SJCRH30 (cell line): ENCODE data around the gene AK2. TPM values are rescaled to one million over a fixed set of nuclear protein-coding genes. Genes with fewer than 3 reads are reported as not detected.

ENCODE experiments used
- DNase-seq, 2 experiments: peaks; one replicate each; pipeline ENCODE4 v3.0.0-alpha.2; 2015 to 2020
- H3K27ac ChIP-seq: fragments of 250-450 bp; sonication (Bioruptor Pico); 2 replicates; pipeline ENCODE4 v1.5.1; 2020; ENCODE audit warnings: mild to moderate bottlenecking, moderate library complexity
- H3K27me3 ChIP-seq: fragments of 250-450 bp; sonication (Bioruptor Pico); 2 replicates; pipeline ENCODE4 v1.5.1; 2020; ENCODE audit warnings: mild to moderate bottlenecking, moderate library complexity
- H3K36me3 ChIP-seq: fragments of 250-450 bp; sonication (Bioruptor Pico); 2 replicates; pipeline ENCODE4 v1.5.1; 2020; ENCODE audit warnings: mild to moderate bottlenecking, moderate library complexity
- H3K4me1 ChIP-seq: fragments of 250-450 bp; sonication (Bioruptor Pico); 2 replicates; pipeline ENCODE4 v1.5.1; 2020; ENCODE audit warnings: mild to moderate bottlenecking, moderate library complexity
- H3K4me3 ChIP-seq: fragments of 250-450 bp; sonication (Bioruptor Pico); 2 replicates; pipeline ENCODE4 v1.5.1; 2020; ENCODE audit warnings: mild to moderate bottlenecking, moderate library complexity
- H3K9me3 ChIP-seq: fragments of 250-450 bp; sonication (Bioruptor Pico); replicated peaks from 2 replicates; pipeline ENCODE4 v1.5.1; 2020; ENCODE audit warnings: mild to moderate bottlenecking, moderate library complexity
- total RNA-seq: library from RNA; depleted of rRNA; stranded (reverse); fragments of >200 nt; shearing (Covaris generic); gene quantifications from 2 replicates; pipeline ENCODE4 v1.2.3, GENCODE V29; 2014

AK2 gene
- total RNA-seq, 1 experiment from 2014 or later = 279 TPM

GRCh38 chr1:33021567-33022431 lies 14.9 kb downstream of the AK2 start:
- H3K4me3 ChIP-seq = no peak overlapping the region
- peaks cover 4% of the 10 kb centered on the region; the same call in 1 of the 2 replicates for H3K4me1 ChIP-seq
- 0 out of 2 replicates have a peak, but pooled peaks cover 3% of the 10 kb centered on the region for H3K9me3 ChIP-seq
- no peak for DNase-seq
- H3K27me3 ChIP-seq = no peaks in the 10 kb centered on the region
- peaks cover 67% of the 10 kb centered on the region for H3K36me3 ChIP-seq
- H3K27ac ChIP-seq = no peak overlapping the region

- no peak for DNase-seq
- no peak overlapping the region for H3K27ac ChIP-seq
Measured at GRCh38 chr1:33018112-33018511, 18.6 kb downstream of the AK2 start.

DNA sequence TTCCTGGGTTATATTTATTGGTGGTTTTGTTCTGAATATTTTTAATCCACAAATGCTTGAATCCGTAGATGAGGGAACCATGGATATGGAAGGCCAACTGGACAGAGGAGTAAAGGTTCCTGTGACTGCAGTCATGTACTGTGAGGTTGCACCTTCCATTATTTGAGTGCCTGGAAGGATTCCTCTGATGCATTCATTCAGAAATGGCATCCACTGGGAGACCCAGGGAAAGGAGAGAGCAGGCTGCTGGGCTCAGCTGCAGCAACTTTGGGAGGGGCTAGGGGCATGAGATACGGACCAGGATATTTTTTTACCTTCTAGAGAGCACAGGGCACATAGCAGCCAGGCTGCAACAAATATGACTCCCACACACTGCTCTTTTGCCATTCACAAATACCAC lies 19.5 kb downstream of the AK2 start:
- DNase-seq = no peak
- H3K27ac ChIP-seq = no peak overlapping the region

More at GRCh38 chr1:33018112-33018511, 18.6 kb downstream of the AK2 start:
- H3K4me1 ChIP-seq = no peaks in the 10 kb centered on the region
- H3K9me3 ChIP-seq = no peaks in the 10 kb centered on the region
- H3K36me3 ChIP-seq = peaks cover 66% of the 10 kb centered on the region
- H3K27me3 ChIP-seq = no peaks in the 10 kb centered on the region
- H3K4me3 ChIP-seq = no peak overlapping the region

GRCh38 chr1:33015216-33015615 lies 21.5 kb downstream of the AK2 start:
- Histone ChIP-seq H3K36me3 (peaks cover 70% of the 10 kb centered on the region), H3K4me3 (no peak overlapping the region), H3K27me3 (no peaks in the 10 kb centered on the region), H3K4me1 (no peaks in the 10 kb centered on the region), H3K27ac (no peak overlapping the region), H3K9me3 (no peaks in the 10 kb centered on the region)
- DNase-seq = no peak

More for the DNA sequence above, 19.5 kb downstream of the AK2 start:
- Histone ChIP-seq H3K27me3 (no peaks in the 10 kb centered on the region), H3K4me3 (no peak overlapping the region), H3K36me3 (peaks cover 67% of the 10 kb centered on the region), H3K4me1 (no peaks in the 10 kb centered on the region), H3K9me3 (no peaks in the 10 kb centered on the region)

GRCh38 chr1:33014464-33015163 lies 22.1 kb downstream of the AK2 start:
- Histone ChIP-seq H3K27ac (no peak overlapping the region), H3K4me1 (no peaks in the 10 kb centered on the region), H3K9me3 (no peaks in the 10 kb centered on the region), H3K4me3 (no peak overlapping the region), H3K36me3 (peaks cover 67% of the 10 kb centered on the region), H3K27me3 (no peaks in the 10 kb centered on the region)
- no peak for DNase-seq

DNA sequence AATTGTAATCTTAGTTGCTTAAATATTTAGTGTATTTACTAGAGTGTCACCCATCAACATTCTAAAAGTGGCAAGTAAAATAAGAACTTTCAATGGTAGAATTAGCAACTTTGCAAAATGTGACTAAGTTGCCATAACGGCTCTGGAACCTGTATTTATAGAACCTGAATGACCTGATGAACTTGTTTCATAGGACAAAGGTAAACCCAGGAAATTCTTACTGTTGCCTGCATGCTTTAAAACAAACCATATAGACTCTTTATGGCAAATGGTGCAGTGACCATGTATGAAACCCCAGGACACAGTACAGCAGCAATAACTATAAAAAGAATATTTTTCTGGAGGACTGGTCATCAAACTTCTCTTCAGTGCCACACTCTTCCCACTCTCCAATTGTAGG lies 22.9 kb downstream of the AK2 start:
- DNase-seq = no peak

DNA sequence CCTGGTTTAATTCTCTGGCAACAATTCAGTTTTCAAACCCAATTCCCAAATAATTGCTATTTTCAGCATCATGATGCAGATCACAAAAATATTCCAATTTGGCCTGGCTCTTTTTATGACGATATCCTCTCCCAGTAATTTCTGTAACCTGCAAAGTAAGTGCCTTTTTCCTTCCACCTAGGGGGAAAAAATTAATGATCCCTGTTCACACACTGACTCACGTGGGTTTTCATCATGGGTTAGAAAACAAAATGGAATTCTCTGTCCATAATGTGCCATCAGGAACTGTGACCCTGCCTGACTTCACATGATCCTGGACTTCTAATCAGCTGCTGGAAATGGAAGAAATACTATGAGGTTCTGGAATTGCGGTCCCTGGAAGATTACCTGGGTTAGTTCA lies 24.5 kb downstream of the AK2 start:
- Histone ChIP-seq H3K9me3 (no peaks in the 10 kb centered on the region), H3K27me3 (no peaks in the 10 kb centered on the region), H3K4me1 (no peaks in the 10 kb centered on the region; the same call in 1 of the 2 replicates), H3K36me3 (peaks cover 65% of the 10 kb centered on the region), H3K4me3 (no peak overlapping the region), H3K27ac (no peak overlapping the region)
- DNase-seq = no peak

More for the DNA sequence above, 22.9 kb downstream of the AK2 start:
- Histone ChIP-seq H3K9me3 (no peaks in the 10 kb centered on the region), H3K36me3 (peaks cover 64% of the 10 kb centered on the region), H3K27me3 (no peaks in the 10 kb centered on the region), H3K4me1 (no peaks in the 10 kb centered on the region), H3K4me3 (no peak overlapping the region), H3K27ac (no peak overlapping the region)

- no peaks in the 10 kb centered on the region; the same call in 1 of the 2 replicates for H3K4me1 ChIP-seq
- no peak overlapping the region for H3K4me3 ChIP-seq
- no peaks in the 10 kb centered on the region for H3K27me3 ChIP-seq
- peaks cover 65% of the 10 kb centered on the region for H3K36me3 ChIP-seq
- no peak for DNase-seq
- H3K9me3 ChIP-seq = no peaks in the 10 kb centered on the region
- H3K27ac ChIP-seq = no peak overlapping the region
Measured at GRCh38 chr1:33010932-33011731, 25.6 kb downstream of the AK2 start.

GRCh38 chr1:33009561-33009960 lies 27.1 kb downstream of the AK2 start:
- Histone ChIP-seq H3K4me1 (no peaks in the 10 kb centered on the region; the same call in 1 of the 2 replicates), H3K36me3 (peaks cover 61% of the 10 kb centered on the region), H3K9me3 (no peaks in the 10 kb centered on the region), H3K27me3 (no peaks in the 10 kb centered on the region), H3K4me3 (no peak overlapping the region), H3K27ac (no peak overlapping the region)
- DNase-seq = no peak

DNA sequence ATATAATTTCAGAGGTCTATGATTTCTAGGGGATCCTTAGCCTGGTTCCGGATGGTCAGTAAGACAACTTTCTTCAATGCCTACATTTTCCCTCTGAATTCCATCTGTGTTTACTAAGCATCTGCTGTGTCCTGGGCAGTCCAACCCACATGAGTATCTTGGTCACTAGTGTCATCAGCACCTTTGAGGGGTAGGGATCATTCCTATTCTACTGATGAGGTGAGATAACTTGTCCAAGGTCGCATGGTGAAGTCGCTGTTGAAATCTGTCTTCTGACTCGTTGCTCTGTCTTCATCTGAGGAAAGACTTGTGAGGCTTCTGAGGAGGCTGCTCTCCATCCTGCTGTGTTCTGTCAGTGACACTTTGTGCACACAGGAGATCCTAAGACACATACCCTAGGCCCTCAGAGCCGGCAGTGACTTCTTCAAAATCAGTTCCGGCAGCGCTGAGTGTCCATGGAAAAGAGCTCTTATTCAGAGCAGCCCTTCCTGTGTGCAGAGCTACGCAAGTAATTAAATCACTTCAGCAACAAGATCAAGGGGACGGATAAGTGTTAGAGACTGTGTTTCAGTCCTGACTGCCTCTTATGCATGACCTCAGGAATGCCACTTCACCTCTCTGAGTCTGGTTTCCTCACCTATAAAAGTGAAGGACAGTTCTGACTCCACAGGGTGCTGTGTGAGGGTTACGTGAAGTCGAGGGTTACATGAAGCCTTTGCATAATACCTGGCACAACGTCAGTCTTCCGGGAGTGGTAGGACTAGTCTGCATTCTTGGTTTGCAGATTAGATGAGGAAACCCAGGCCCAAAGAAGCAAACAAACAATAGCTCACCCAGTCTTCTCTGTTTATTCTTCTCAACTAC lies 28.4 kb downstream of the AK2 start:
- no peaks in the 10 kb centered on the region; the same call in 1 of the 2 replicates for H3K4me1 ChIP-seq
- H3K27ac ChIP-seq = no peak overlapping the region
- no peaks in the 10 kb centered on the region for H3K27me3 ChIP-seq

DNA sequence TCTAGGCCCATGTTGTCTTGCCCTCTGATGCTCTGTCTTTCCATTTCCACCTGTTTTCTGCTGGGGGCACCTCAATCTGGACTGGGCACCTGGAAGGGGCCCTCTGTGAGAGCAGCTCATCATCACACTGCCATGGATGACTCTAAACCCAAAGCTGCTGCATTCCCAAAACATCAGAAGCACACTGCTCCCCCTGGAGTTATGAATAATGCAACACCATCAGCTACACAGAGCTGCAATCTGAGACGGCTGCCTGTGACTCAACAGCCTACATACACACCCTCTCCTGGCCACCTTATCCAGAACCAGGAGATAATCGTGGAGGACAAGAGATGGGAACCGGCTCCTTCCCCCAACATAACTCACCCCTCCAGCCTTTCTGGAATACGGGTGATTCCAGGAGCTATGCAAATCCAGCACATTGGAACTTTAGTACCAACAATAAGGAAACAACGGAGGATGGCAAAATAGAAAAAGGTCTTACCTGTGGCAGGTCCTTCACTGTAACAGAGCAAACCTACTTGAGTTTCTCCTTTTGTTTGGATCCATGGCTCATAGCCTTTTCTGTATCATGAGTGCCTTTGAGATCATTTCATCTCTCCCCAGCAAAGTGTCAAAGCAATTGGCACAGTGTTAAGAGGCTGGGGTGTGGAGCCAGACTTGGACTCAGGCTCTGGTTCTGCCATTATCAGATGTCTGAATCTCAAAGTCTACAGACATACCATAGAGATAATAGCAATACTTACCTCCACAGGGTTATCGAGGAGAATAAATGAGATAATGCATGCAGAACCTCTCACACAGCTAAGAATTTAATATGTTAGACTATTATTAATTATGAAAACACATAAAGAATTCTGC lies 29.3 kb downstream of the AK2 start:
- H3K4me1 ChIP-seq = no peaks in the 10 kb centered on the region; the same call in 1 of the 2 replicates
- peaks cover 41% of the 10 kb centered on the region for H3K36me3 ChIP-seq

More for the DNA sequence above, 28.4 kb downstream of the AK2 start:
- Histone ChIP-seq H3K36me3 (peaks cover 49% of the 10 kb centered on the region), H3K4me3 (no peak overlapping the region), H3K9me3 (no peaks in the 10 kb centered on the region)
- DNase-seq = no peak

DNA sequence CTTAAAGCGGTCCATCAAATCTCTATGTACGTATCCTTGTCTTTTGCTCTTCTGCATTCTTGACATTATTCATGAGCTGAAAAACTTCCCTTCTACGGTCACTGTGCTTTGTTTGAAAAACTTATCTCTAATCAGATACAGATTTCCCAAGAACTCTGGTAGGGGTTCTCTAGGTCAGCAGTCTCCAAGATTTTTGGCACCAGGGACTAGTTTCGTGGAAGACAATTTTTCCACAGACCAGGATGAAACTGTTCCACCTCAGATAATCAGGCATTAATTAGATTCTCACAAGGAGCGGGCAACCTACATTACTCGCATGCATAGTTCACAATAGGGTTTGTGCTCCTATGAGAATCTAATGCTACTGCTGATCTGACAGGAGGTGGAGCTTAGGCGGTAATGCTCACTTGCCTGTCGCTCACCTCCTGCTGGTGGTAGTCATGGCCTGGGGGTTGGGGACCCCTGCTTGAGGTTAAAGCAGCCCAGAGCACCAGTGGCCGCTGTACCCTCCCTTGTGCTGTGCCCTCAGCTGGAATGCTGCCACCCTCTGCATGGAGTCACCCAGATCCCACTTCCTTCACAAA lies 30.8 kb downstream of the AK2 start:
- Histone ChIP-seq H3K4me3 (no peak overlapping the region), H3K9me3 (no peaks in the 10 kb centered on the region), H3K4me1 (no peaks in the 10 kb centered on the region; the same call in 1 of the 2 replicates), H3K27ac (no peak overlapping the region), H3K36me3 (peaks cover 27% of the 10 kb centered on the region), H3K27me3 (no peaks in the 10 kb centered on the region)
- no peak for DNase-seq

More for the DNA sequence above, 29.3 kb downstream of the AK2 start:
- peak; percentile 53 to 71 for DNase-seq
- H3K4me3 ChIP-seq = no peak overlapping the region
- no peak overlapping the region for H3K27ac ChIP-seq
- H3K9me3 ChIP-seq = no peaks in the 10 kb centered on the region
- H3K27me3 ChIP-seq = no peaks in the 10 kb centered on the region
